Heart left ventricle (tissue), 16 donors: ENCODE results near the gene TM4SF1. TPM values are rescaled to one million over a fixed set of nuclear protein-coding genes. Genes with fewer than 3 reads are reported as not detected.

Experiments used
- ATAC-seq, 4 donors: fragments of 200-7000 bp; cut with Tn5 transposase; one replicate each; pipeline ENCODE4 v1.9.1; 2020 to 2022; ENCODE audit warnings: moderate library complexity in 4 of 4, mild to moderate bottlenecking in 3 of 4, moderate number of reproducible peaks in 1 of 4
- DNase-seq, 5 donors: peaks; one replicate each; pipeline ENCODE4 v3.0.0-alpha.2; 2020
- H3K27ac ChIP-seq, 12 donors: fragments of 200-600 bp; sonication (generic) in 4 of 12; one replicate each; pipeline versions ENCODE4 v1.5.0 to v1.8.0; 2016 to 2022; ENCODE audit warnings: mild to moderate bottlenecking in 2 of 12
- H3K27me3 ChIP-seq, 9 donors: fragments of 200-600 bp; sonication (generic) in 2 of 9; one replicate each; pipeline versions ENCODE4 v1.5.1 to v1.8.0; 2016 to 2022; ENCODE audit warnings: mild to moderate bottlenecking in 3 of 9
- H3K36me3 ChIP-seq, 9 donors: fragments of 200-600 bp; sonication (generic) in 2 of 9; one replicate each; pipeline versions ENCODE4 v1.5.0 to v1.8.0; 2018 to 2022; ENCODE audit warnings: mild to moderate bottlenecking in 2 of 9
- H3K4me1 ChIP-seq, 12 donors: fragments of 200-600 bp; sonication (generic) in 4 of 12; one replicate each; pipeline versions ENCODE4 v1.5.0 to v1.8.0; 2016 to 2022; ENCODE audit warnings: mild to moderate bottlenecking in 3 of 12
- H3K4me3 ChIP-seq, 12 donors: fragments of 200-600 bp; sonication (generic) in 4 of 12; one replicate each; pipeline versions ENCODE4 v1.5.0 to v1.8.0; 2017 to 2022; ENCODE audit warnings: mild to moderate bottlenecking in 9 of 12, moderate library complexity in 4 of 12
- H3K9me3 ChIP-seq, 12 donors: fragments of 200-600 bp; sonication (generic) in 4 of 12; one replicate each; pipeline versions ENCODE4 v1.5.0 to v1.8.0; 2016 to 2022; ENCODE audit warnings: mild to moderate bottlenecking in 1 of 12
- POLR2A ChIP-seq, 2 donors: fragments of 450-650 bp; IDR thresholded peaks; one replicate each; pipeline ENCODE4 v1.6.1; 2017; ENCODE audit warnings: antibody characterized with exemption in 2 of 2, mild to moderate bottlenecking in 2 of 2, moderate library complexity in 2 of 2
- WGBS, 4 donors: extraction: QIAGEN DNeasy Blood & Tissue Kit in 2 of 4; methylation state at CpG; one replicate each; pipeline versions ENCODE4 v1.1.5 to v1.1.7; 2013 to 2018; 5-methylcytosine and 5-hydroxymethylcytosine counted together
- intact Hi-C, 10 donors: fragments of 100-400 bp; cut with DNase I; formaldehyde crosslinking; loops; one replicate each; pipeline versions ENCODE4 v1.11.1 to v1.14.2; 2022
- polyA plus RNA-seq, 2 donors: library from polyadenylated mRNA; stranded (reverse); fragments of 200-250 nt; gene quantifications; one replicate each; pipeline ENCODE4 v1.2.3, GENCODE V29; 2013
- total RNA-seq, 9 donors: library from RNA; depleted of rRNA in 2 of 9; stranded (reverse); fragments of >200 nt in 2 of 9; fragmentation: NEBNext Ultra II Directional in 3 of 9; extraction: Animal tissue kit (Norgen Biotek cat#: 25700) in 3 of 9; gene quantifications; one replicate each; pipeline versions ENCODE4 v1.1.0 to v1.2.4, GENCODE V29; 2016 to 2023
- TF ChIP-seq, protein P1 (sequence below), 12 donors: fragments of 200-600 bp; sonication (generic) in 4 of 12; IDR thresholded peaks; one replicate each; pipeline versions ENCODE4 v1.5.0 to v1.8.0; 2018 to 2022; ENCODE audit warnings: antibody characterized with exemption in 12 of 12, mild to moderate bottlenecking in 5 of 12
- donor health status: ischemic (EF 13 %, LVEDD 7.1; RV severe dilation, severe dysfunction).
- donor health status: healthy with polysubstance abuse.
- donor health status: DM: no; HTN: yes; CAD: no.
- donor health status: DM: no; HTN: no; CAD: no.
- donor health status: ischemic (EF 25% LVEDD 6.9; RV normal size, moderate dysfunction).
- donor health status: ischemic (EF 25% LVEDD 5.7; RV mildly dilated, moderate dysfunction).
- donor health status: healthy.
- donor health status: DM: yes; HTN: yes; CAD: no.
- donor health status: ischemic (EF 35%, LVEDD 5.7; RV mildly dilated, moderate dysfunction).
- donor health status: nonischemic (EF 11% LVEDD 7.7; RV severe dilation, severe dysfunction).
- donor health status: DM: yes; HTN: yes; CAD: no.
- donor health status: PGD.
- donor health status: ischemic (EF 29% LVEDD 5.4; RV normal size, mild dysfunction).
- donor health status: nonischemic (EF 23%, LVEDD 6.1; RV moderate dilation, normal function).

Gene TM4SF1
- total and polyA plus RNA-seq, 11 donors, result 61.6 to 224 (median 111) TPM

- Histone ChIP-seq H3K27me3 (no peaks in the 10 kb centered on the region), H3K27ac (no peak overlapping the region), H3K4me3 (no peak overlapping the region), H3K9me3 (no peaks in the 10 kb centered on the region), H3K4me1 (peaks cover 0 to 9% (median 0%) of the 10 kb centered on the region in 12 donors), H3K36me3 (no peaks in the 10 kb centered on the region)
- no peak for TF ChIP-seq POLR2A (IDR thresholded peaks at IDR 0.05)
- TF ChIP-seq, protein P1, sequence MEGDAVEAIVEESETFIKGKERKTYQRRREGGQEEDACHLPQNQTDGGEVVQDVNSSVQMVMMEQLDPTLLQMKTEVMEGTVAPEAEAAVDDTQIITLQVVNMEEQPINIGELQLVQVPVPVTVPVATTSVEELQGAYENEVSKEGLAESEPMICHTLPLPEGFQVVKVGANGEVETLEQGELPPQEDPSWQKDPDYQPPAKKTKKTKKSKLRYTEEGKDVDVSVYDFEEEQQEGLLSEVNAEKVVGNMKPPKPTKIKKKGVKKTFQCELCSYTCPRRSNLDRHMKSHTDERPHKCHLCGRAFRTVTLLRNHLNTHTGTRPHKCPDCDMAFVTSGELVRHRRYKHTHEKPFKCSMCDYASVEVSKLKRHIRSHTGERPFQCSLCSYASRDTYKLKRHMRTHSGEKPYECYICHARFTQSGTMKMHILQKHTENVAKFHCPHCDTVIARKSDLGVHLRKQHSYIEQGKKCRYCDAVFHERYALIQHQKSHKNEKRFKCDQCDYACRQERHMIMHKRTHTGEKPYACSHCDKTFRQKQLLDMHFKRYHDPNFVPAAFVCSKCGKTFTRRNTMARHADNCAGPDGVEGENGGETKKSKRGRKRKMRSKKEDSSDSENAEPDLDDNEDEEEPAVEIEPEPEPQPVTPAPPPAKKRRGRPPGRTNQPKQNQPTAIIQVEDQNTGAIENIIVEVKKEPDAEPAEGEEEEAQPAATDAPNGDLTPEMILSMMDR (IDR thresholded peaks at IDR 0.05), result no peak
- peak in 1 of 4 donors; percentile 31 for ATAC-seq
- WGBS, 4 donors, result 83 to 89% (median 87%) methylated on average over 2 of the region's 2 CpGs
- intact Hi-C loops, result no loop called here
- DNase-seq, result no peak
Measured at GRCh38 chr3:149363053-149363452, 14.4 kb downstream of the TM4SF1 start.

GRCh38 chr3:149362366-149362765, 15.1 kb downstream of the TM4SF1 start:
- no peak for DNase-seq
- no peaks in the 10 kb centered on the region for H3K9me3 ChIP-seq
- no peak overlapping the region for H3K4me3 ChIP-seq
- TF ChIP-seq, protein P1 (IDR thresholded peaks at IDR 0.05), result no peak
- TF ChIP-seq POLR2A (IDR thresholded peaks at IDR 0.05), result no peak
- no peak overlapping the region for H3K27ac ChIP-seq
- no peak for ATAC-seq
- intact Hi-C loops, result no loop called here
- peaks cover 0 to 5% (median 0%) of the 10 kb centered on the region in 12 donors for H3K4me1 ChIP-seq
- no peaks in the 10 kb centered on the region for H3K36me3 ChIP-seq
- 69 to 79% (median 74%) methylated on average over 5 of the region's 5 CpGs for WGBS, 4 donors
- H3K27me3 ChIP-seq, result no peaks in the 10 kb centered on the region

GRCh38 chr3:149356630-149357029, 20.8 kb downstream of the TM4SF1 start:
- intact Hi-C loops, result no loop called here

DNA sequence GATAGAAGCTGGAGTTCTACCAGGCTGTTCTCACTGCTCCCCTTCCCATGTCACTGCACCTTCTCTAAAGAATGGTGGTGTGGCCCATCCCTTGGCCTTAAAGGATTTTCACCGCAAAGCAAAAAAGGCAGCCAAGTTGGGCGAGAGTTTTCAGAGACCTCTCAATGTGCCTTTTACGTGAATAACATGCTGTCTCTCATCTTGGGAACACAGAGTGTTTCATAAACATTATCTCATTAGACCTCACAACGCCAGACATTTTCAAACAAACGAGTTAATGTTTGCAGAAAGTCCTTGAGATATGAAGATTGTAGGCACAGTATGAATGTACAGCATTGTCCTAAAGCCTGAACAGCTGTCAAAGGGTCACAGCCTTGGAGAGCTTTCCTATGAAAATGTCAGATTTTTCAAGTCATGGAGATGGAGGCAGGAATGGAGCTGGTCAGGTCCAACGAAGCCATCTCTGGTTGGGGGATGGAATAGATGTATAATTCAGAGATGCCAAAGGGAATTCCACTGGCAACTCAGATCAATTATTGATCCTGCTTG, 21.3 kb downstream of the TM4SF1 start:
- Histone ChIP-seq H3K27ac (no peak overlapping the region), H3K4me1 (peaks cover 0 to 12% (median 1%) of the 10 kb centered on the region in 12 donors), H3K27me3 (no peaks in the 10 kb centered on the region), H3K36me3 (no peaks in the 10 kb centered on the region), H3K4me3 (no peak overlapping the region), H3K9me3 (no peaks in the 10 kb centered on the region)
- DNase-seq, result no peak
- TF ChIP-seq, protein P1 (IDR thresholded peaks at IDR 0.05), result no peak
- no peak for TF ChIP-seq POLR2A (IDR thresholded peaks at IDR 0.05)
- intact Hi-C loops, result no loop called here
- peak in 2 of 4 donors; percentile 22 to 42 for ATAC-seq
- 75 to 79% (median 79%) methylated on average over 6 of the region's 6 CpGs for WGBS, 4 donors

More at GRCh38 chr3:149356630-149357029, 20.8 kb downstream of the TM4SF1 start:
- Histone ChIP-seq H3K36me3 (no peaks in the 10 kb centered on the region), H3K9me3 (no peaks in the 10 kb centered on the region), H3K4me3 (no peak overlapping the region), H3K4me1 (peaks cover 0 to 12% (median 1%) of the 10 kb centered on the region in 12 donors), H3K27ac (no peak overlapping the region), H3K27me3 (no peaks in the 10 kb centered on the region)
- no peak for TF ChIP-seq POLR2A (IDR thresholded peaks at IDR 0.05)
- TF ChIP-seq, protein P1 (IDR thresholded peaks at IDR 0.05), result no peak
- ATAC-seq (no peak), DNase-seq (no peak)
- WGBS, 4 donors, result 76 to 92% (median 81%) methylated on average over 4 of the region's 4 CpGs
